ENCODE data around the gene ZFAND3.

- TF ChIP-seq CTCF (IDR thresholded peaks at IDR 0.05 in 8 of 11, conservative IDR thresholded peaks at IDR 0.05 in 3 of 11) (no peak), POLR2AphosphoS5 (IDR thresholded peaks at IDR 0.05) (no peak), POLR2A (IDR thresholded peaks at IDR 0.05) (no peak)
Observed at GRCh38 chr6:38088010-38088409, 268.5 kb downstream of the ZFAND3 start.

Data from spleen (tissue), 7 donors.